ENCODE data around the gene ARMC12. TPM values are rescaled to one million over a fixed set of nuclear protein-coding genes. Genes with fewer than 3 reads are reported as not detected.

The ARMC12 gene
- total and polyA plus RNA-seq, 10 of the 15 experiments (the other 5 are each of a cell fraction or from before 2014, with no cell fraction given): 0.10 to 1.6 (median 0.62) TPM

DNA sequence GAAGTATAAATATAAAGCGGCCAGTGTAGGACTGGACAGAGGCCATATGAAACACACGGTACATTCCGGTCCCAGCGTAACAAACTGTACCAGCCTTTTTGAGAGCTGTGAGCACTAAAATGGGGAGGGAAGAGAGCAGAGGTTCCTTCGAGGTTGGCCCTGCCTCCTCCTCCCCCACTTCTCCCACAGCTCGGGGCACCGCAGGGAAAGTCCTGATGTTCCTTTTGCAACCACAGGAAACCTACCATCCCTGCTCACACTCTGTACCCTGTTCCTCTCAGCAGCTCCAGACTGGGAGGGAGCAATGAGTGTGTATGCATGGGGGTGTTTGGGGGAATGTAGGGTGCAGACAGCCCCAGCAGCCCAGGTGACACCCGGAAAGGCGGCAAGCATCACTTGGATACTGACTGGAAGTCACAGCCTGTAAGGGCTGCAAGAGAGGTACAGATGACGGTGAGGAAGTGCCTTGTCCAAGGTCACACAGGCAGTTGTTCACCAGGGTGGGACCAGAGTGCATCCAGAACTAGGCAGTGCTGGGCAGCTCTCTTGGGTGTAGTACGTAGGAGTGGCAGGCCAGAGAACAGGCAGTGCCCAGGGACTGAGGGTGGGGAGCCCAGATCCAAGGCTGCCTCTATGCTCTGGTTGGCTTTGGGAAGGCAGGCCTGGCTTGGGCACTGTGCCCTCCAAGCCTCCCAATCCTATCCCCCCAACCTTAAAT lies 11.0 kb upstream of the ARMC12 start:
- DNase-seq (ENCODE audit: low read depth, low spot score): no peak
- H4K20me1 ChIP-seq (ENCODE audit: control insufficient read depth, insufficient read depth): no peaks in the 10 kb centered on the region
- H3K9me3 ChIP-seq (replicated peaks; ENCODE audit: control insufficient read depth, insufficient read depth, low read length): no peaks in the 10 kb centered on the region
- H3K27ac ChIP-seq (ENCODE audit: control insufficient read depth, insufficient read depth): no peak overlapping the region
- peaks cover 48% of the 10 kb centered on the region for H3K4me1 ChIP-seq (ENCODE audit: control insufficient read depth, insufficient read depth, low read length)
- ChIA-PET SMC1A (ENCODE audit: uncharacterized antibody, unreplicated experiment) (interaction anchor here (0.9 to 2.3 kb wide), 7 partner anchors 10 to 82 kb away, joined by 3 to 17 read pairs (median 4); no protein-coding TSS in a partner anchor), CTCF (interaction anchor here (1.4 to 2.2 kb wide), 5 partner anchors 10 to 46 kb away, joined by 3 to 9 read pairs (median 4); no protein-coding TSS in a partner anchor), RAD21 (ENCODE audit: unreplicated experiment) (interaction anchor here (0.8 to 2.5 kb wide), 5 partner anchors 11 to 56 kb away, joined by 3 to 5 read pairs (median 4); partner anchors contain the start of gene ARMC12), POLR2A (interaction anchor here (0.6 kb wide), 1 partner anchor 135 kb away, joined by 3 read pairs; no protein-coding TSS in a partner anchor)
- no peaks in the 10 kb centered on the region for H3K27me3 ChIP-seq (replicated peaks in 1 of 2; ENCODE audit: control insufficient read depth in 2 of 2, insufficient read depth in 2 of 2, low read length in 1 of 2)
- H3K36me3 ChIP-seq (ENCODE audit: control insufficient read depth in 2 of 2, insufficient read depth in 2 of 2, low read length in 1 of 2): no peaks in the 10 kb centered on the region
- no peak overlapping the region for H3K4me2 ChIP-seq (ENCODE audit: control insufficient read depth, insufficient read depth)
- H2AFZ ChIP-seq (ENCODE audit: control insufficient read depth, low read depth, low read length): no peak overlapping the region
- intact Hi-C loops (cut with micrococcal nuclease; ENCODE audit: unreplicated experiment) (no loop called here), in situ Hi-C loops (cut with MboI) (no loop called here)
- no peak for FAIRE-seq
- H3K79me2 ChIP-seq (ENCODE audit: control insufficient read depth, insufficient read depth, low read length): no peaks in the 10 kb centered on the region
- ATAC-seq: no peak
- no TSS peak for BruUV-seq (replicated peaks)
- H3K4me3 ChIP-seq: no peak overlapping the region
- TF ChIP-seq ZNF274 (IDR thresholded peaks at IDR 0.05; ENCODE audit: insufficient read depth, insufficient read length): no peak
- TF ChIP-seq ZNF24 (IDR thresholded peaks at IDR 0.05): no peak
- TF ChIP-seq PAX8 (IDR thresholded peaks at IDR 0.05): no peak
- TF ChIP-seq DPF2 (IDR thresholded peaks at IDR 0.05): 0 out of 2 replicates have a peak, but pooled peaks have one; percentile 21
- peak; percentile 28; the same call in 1 of the 2 replicates for TF ChIP-seq SPI1 (IDR thresholded peaks at IDR 0.05; ENCODE audit: borderline replicate concordance, insufficient read depth, low read depth, low read length)
- no peak overlapping the region for H3K9ac ChIP-seq (ENCODE audit: control insufficient read depth, insufficient read depth, low read length)
- 82% methylated on average over 11 of the region's 11 CpGs for WGBS (ENCODE audit: insufficient coverage, insufficient replicate concordance, low lambda C conversion rate, missing lambda C conversion rate)

All from GM12878 (cell line).